Mucosa of descending colon (tissue), 3 donors: Measurements from ENCODE around the gene C2orf49. TPM values are rescaled to one million over a fixed set of nuclear protein-coding genes. Genes with fewer than 3 reads are reported as not detected.
A peak's percentile ranks its signal among the peaks of the same experiment; 100 is the strongest.

Source experiments
- ATAC-seq: fragments of 200-7000 bp; cut with Tn5 transposase; one replicate; pipeline ENCODE4 v1.9.1; 2020; ENCODE audit warnings: mild to moderate bottlenecking, moderate library complexity
- DNase-seq, 3 donors: peaks; one replicate each; pipeline ENCODE4 v3.0.0-alpha.2; 2020
- H3K36me3 ChIP-seq: fragments of 200-600 bp; one replicate; pipeline ENCODE4 v1.8.0; 2021; ENCODE audit warnings: low read depth, mild to moderate bottlenecking
- H3K4me1 ChIP-seq: fragments of 200-600 bp; one replicate; pipeline ENCODE4 v1.8.0; 2021; ENCODE audit warnings: low read depth, mild to moderate bottlenecking
- H3K4me3 ChIP-seq: fragments of 200-600 bp; one replicate; pipeline ENCODE4 v1.8.0; 2021; ENCODE audit warnings: mild to moderate bottlenecking
- H3K9me3 ChIP-seq: fragments of 200-600 bp; one replicate; pipeline ENCODE4 v1.8.0; 2021; ENCODE audit warnings: mild to moderate bottlenecking
- CTCF ChIP-seq: fragments of 200-600 bp; IDR thresholded peaks from one replicate; pipeline ENCODE4 v1.8.0; 2022; ENCODE audit warnings: antibody characterized with exemption, mild to moderate bottlenecking
- intact Hi-C, 2 donors: fragments of 100-400 bp; cut with DNase I in 1 of 2; cut with micrococcal nuclease in 1 of 2; formaldehyde crosslinking; loops; one replicate each; pipeline versions ENCODE4 v1.11.0 to v1.11.1; 2022; cut with DNase I, micrococcal nuclease
- total RNA-seq, 3 donors: library from RNA; stranded (reverse); fragmentation: NEBNext Ultra II Directional in 2 of 3; extraction: Animal tissue kit (Norgen Biotek cat#: 25700) in 2 of 3; gene quantifications; one replicate each; pipeline versions ENCODE4 v1.2.1 to v1.2.4, GENCODE V29; 2021 to 2023
- donor health status: DM: no; HTN: no; CAD: no; lungs with moderate emphysema.
- donor health status: DM: no; HTN: no; CAD: no.
- donor health status: DM: no; HTN: yes; CAD: no.

The C2orf49 gene
- total RNA-seq, 3 donors from 2014 or later: 11.0 to 21.0 (median 11.6) TPM

- DNase-seq: no peak
- Histone ChIP-seq H3K4me3 (no peak overlapping the region), H3K9me3 (no peaks in the 10 kb centered on the region), H3K36me3 (no peaks in the 10 kb centered on the region), H3K4me1 (peaks cover 38% of the 10 kb centered on the region)
- ATAC-seq: no peak
- TF ChIP-seq CTCF: no peak
- intact Hi-C loops: no loop called here
Measured at GRCh38 chr2:105388971-105389381, 51.6 kb downstream of the C2orf49 start.

- ATAC-seq (no peak), DNase-seq (no peak)
- H3K4me3 ChIP-seq: no peak overlapping the region
- H3K9me3 ChIP-seq: no peaks in the 10 kb centered on the region
- peaks cover 33% of the 10 kb centered on the region for H3K4me1 ChIP-seq
- H3K36me3 ChIP-seq: no peaks in the 10 kb centered on the region
- intact Hi-C loops: no loop called here
- TF ChIP-seq CTCF: no peak
Measured at GRCh38 chr2:105390454-105390853, 53.1 kb downstream of the C2orf49 start.

- ATAC-seq (peak; percentile 26), DNase-seq (no peak)
- peaks cover 33% of the 10 kb centered on the region for H3K4me1 ChIP-seq
- no peak overlapping the region for H3K4me3 ChIP-seq
- intact Hi-C loops: no loop called here
- no peaks in the 10 kb centered on the region for H3K36me3 ChIP-seq
- H3K9me3 ChIP-seq: no peaks in the 10 kb centered on the region
- no peak for TF ChIP-seq CTCF
Measured at GRCh38 chr2:105391058-105391627, 53.8 kb downstream of the C2orf49 start.

GRCh38 chr2:105391763-105392662, 54.7 kb downstream of the C2orf49 start:
- no peak for TF ChIP-seq CTCF
- Histone ChIP-seq H3K4me1 (peaks cover 28% of the 10 kb centered on the region), H3K9me3 (no peaks in the 10 kb centered on the region), H3K36me3 (no peaks in the 10 kb centered on the region), H3K4me3 (no peak overlapping the region)
- peak; percentile 9 for ATAC-seq
- intact Hi-C loops: no loop called here
- DNase-seq: no peak

GRCh38 chr2:105393373-105394055, 56.2 kb downstream of the C2orf49 start:
- no peaks in the 10 kb centered on the region for H3K9me3 ChIP-seq
- intact Hi-C loops: no loop called here
- no peaks in the 10 kb centered on the region for H3K36me3 ChIP-seq
- no peak overlapping the region for H3K4me3 ChIP-seq
- no peak for DNase-seq
- no peak for TF ChIP-seq CTCF
- no peak for ATAC-seq
- H3K4me1 ChIP-seq: peaks cover 23% of the 10 kb centered on the region
